Keratinocyte (primary cell): ENCODE data around the gene CFAP90. TPM values are rescaled to one million over a fixed set of nuclear protein-coding genes. Genes with fewer than 3 reads are reported as not detected.

Experiments
- DNase-seq: peaks from one replicate; pipeline ENCODE4 v3.0.0-alpha.2; 2011; ENCODE audit warnings: low read depth, missing footprints, low spot score
- FAIRE-seq: peaks from 2 replicates; lab custom pipeline; 2011; peaks lifted over from hg19 to GRCh38; lab: Jason Lieb, UNC
- H2AFZ ChIP-seq: 2 replicates; pipeline ENCODE4 v1.6.0; 2012; ENCODE audit warnings: low read length, control low read depth, inconsistent platforms; ENCODE audit not compliant: control insufficient read depth
- H3K27ac ChIP-seq: 2 replicates; pipeline ENCODE4 v1.5.1; 2011; ENCODE audit warnings: low read length; ENCODE audit not compliant: control insufficient read depth, insufficient read depth
- H3K27me3 ChIP-seq: 3 replicates; pipeline ENCODE4 v1.6.0; 2011; ENCODE audit warnings: low read length; ENCODE audit not compliant: control insufficient read depth, insufficient read depth; ENCODE audit errors: extremely low read depth
- H3K36me3 ChIP-seq, 2 experiments: 2 replicates in 1 of 2; 3 replicates in 1 of 2; pipeline ENCODE4 v1.5.1; 2011; ENCODE audit warnings: low read length in 2 of 2, mild to moderate bottlenecking in 1 of 2; ENCODE audit not compliant: control insufficient read depth in 2 of 2, insufficient read depth in 2 of 2; ENCODE audit errors: extremely low read depth in 1 of 2
- H3K4me1 ChIP-seq: 3 replicates; pipeline ENCODE4 v1.5.1; 2011; ENCODE audit warnings: low read length; ENCODE audit not compliant: control insufficient read depth, insufficient read depth; ENCODE audit errors: extremely low read depth
- H3K4me2 ChIP-seq: 3 replicates; pipeline ENCODE4 v1.6.0; 2011; ENCODE audit warnings: low read depth, low read length; ENCODE audit not compliant: control insufficient read depth, insufficient read depth; ENCODE audit errors: extremely low read depth
- H3K4me3 ChIP-seq, 3 experiments: fragments of 200-600 bp in 1 of 3; sonication (generic) in 1 of 3; 2 replicates in 2 of 3; 3 replicates in 1 of 3; pipeline ENCODE4 v1.5.1; 2011 to 2016; ENCODE audit warnings: low read length in 3 of 3, mild to moderate bottlenecking in 3 of 3, control low read depth in 2 of 3, inconsistent platforms in 1 of 3, low read depth in 1 of 3, mixed read lengths in 1 of 3, mixed run types in 1 of 3, moderate library complexity in 1 of 3; ENCODE audit not compliant: control insufficient read depth in 2 of 3, insufficient read depth in 2 of 3; ENCODE audit errors: extremely low read depth in 1 of 3
- H3K79me2 ChIP-seq: 2 replicates; pipeline ENCODE4 v1.6.0; 2012; ENCODE audit warnings: low read length; ENCODE audit not compliant: control insufficient read depth, insufficient read depth
- H3K9ac ChIP-seq: 3 replicates; pipeline ENCODE4 v1.6.0; 2011; ENCODE audit warnings: low read length; ENCODE audit not compliant: control insufficient read depth, insufficient read depth; ENCODE audit errors: extremely low read depth
- H3K9me1 ChIP-seq: 3 replicates; pipeline ENCODE4 v1.6.0; 2011; ENCODE audit warnings: low read length; ENCODE audit not compliant: control insufficient read depth, insufficient read depth; ENCODE audit errors: extremely low read depth
- H3K9me3 ChIP-seq: 2 replicates; pipeline ENCODE4 v1.5.1; 2012; ENCODE audit warnings: low read depth, low read length; ENCODE audit not compliant: control insufficient read depth
- H4K20me1 ChIP-seq: 3 replicates; pipeline ENCODE4 v1.6.0; 2011; ENCODE audit warnings: low read length; ENCODE audit not compliant: control insufficient read depth, insufficient read depth; ENCODE audit errors: extremely low read depth
- CTCF ChIP-seq, 3 experiments: IDR thresholded peaks in 1 of 3; conservative IDR thresholded peaks in 1 of 3; optimal IDR thresholded peaks in 1 of 3; 2 replicates in 2 of 3; 3 replicates in 1 of 3; pipeline versions ENCODE3 to v1.5.1; 2011; ENCODE audit warnings: low read length in 3 of 3, mild to moderate bottlenecking in 3 of 3, moderate library complexity in 2 of 3, control low read depth in 1 of 3, inconsistent platforms in 1 of 3; ENCODE audit not compliant: insufficient read depth in 2 of 3; ENCODE audit errors: extremely low read depth in 1 of 3
- EZH2 ChIP-seq: IDR thresholded peaks from one replicate; pipeline ENCODE4 v1.6.1; 2012; ENCODE audit warnings: inconsistent platforms, mild to moderate bottlenecking, low read length, moderate library complexity
- dilution Hi-C: fragments of 300-500 bp; cut with MboI; formaldehyde crosslinking; loops from one replicate; pipeline ENCODE4 v1.7.0; 2020; ENCODE audit warnings: low sequenced_read_pairs; ENCODE audit not compliant: extremely low pct_ligation_motif_present
- polyA plus RNA-seq, 5 experiments: library from polyadenylated mRNA; depleted of rRNA in 3 of 5; stranded (reverse) in 3 of 5; stranded (forward) in 1 of 5; unstranded in 1 of 5; fragments of >200 nt; gene quantifications; 1 replicate in 1 of 5; 2 replicates in 3 of 5; 3 replicates in 1 of 5; pipeline versions ENCODE4 v1.2.1 to v1.2.3, GENCODE V29; 2011 to 2012; ENCODE audit warnings: missing spikeins in 2 of 5, low read depth in 1 of 5, low replicate concordance in 1 of 5

The CFAP90 gene
- polyA plus RNA-seq, 1 donor (not counting 4 experiments of a cell fraction or from before 2014, with no cell fraction given) = not detected

DNA sequence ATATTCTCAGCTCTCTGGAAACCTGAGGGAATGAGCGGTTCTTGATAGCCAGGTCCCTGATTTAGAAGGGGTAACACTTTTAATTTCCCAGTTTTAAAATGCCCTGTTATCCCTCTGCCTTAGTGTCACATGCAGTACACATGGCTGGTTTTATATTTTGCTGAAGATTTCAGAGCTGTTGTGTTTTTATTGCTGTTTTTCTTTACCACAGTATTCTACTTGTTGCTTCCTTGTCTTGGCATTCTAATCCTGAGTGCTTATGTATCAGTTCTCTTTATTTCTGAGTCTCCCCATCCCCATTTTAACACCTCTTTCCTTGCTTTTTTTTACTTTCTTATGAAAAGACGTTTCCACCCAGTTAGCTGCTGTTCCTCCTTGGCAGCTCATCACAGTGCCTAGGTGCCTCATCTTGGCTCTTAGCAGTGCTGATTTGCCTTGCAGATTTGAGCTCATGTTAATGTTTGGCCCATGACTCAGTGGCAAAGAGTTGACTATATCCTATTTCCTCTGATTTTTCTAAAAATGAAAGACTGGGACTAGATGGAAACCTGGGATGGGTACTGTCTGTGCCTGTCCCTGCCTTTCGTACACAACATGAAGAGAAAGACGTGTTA is 21.7 kb upstream of the CFAP90 start:
- H3K9me3 ChIP-seq = no peaks in the 10 kb centered on the region
- H3K4me2 ChIP-seq = no peak overlapping the region
- H3K79me2 ChIP-seq = peaks cover 74% of the 10 kb centered on the region
- no peaks in the 10 kb centered on the region for H3K27me3 ChIP-seq
- FAIRE-seq (no peak), DNase-seq (no peak)
- no peak overlapping the region for H3K27ac ChIP-seq
- H3K9me1 ChIP-seq = no peaks in the 10 kb centered on the region
- dilution Hi-C loops = no loop called here
- no peak overlapping the region for H2AFZ ChIP-seq
- no peak overlapping the region for H3K4me3 ChIP-seq
- TF ChIP-seq EZH2 (no peak), CTCF (optimal IDR thresholded peaks at IDR 0.05 in 1 of 3, IDR thresholded peaks at IDR 0.05 in 1 of 3, conservative IDR thresholded peaks at IDR 0.05 in 1 of 3; ENCODE audit: extremely low read depth in 1 of 3, insufficient read depth in 2 of 3, low read length in 3 of 3) (no peak)
- H3K36me3 ChIP-seq = peaks cover 21 to 22% of the 10 kb centered on the region in 2 experiments
- H3K4me1 ChIP-seq = peaks cover 16% of the 10 kb centered on the region
- no peak overlapping the region for H3K9ac ChIP-seq
- H4K20me1 ChIP-seq = no peaks in the 10 kb centered on the region

GRCh38 chr5:7871653-7872052 is 20.7 kb upstream of the CFAP90 start:
- no peak overlapping the region for H3K9ac ChIP-seq
- H3K27ac ChIP-seq = no peak overlapping the region
- dilution Hi-C loops = no loop called here
- peaks cover 18% of the 10 kb centered on the region for H3K4me1 ChIP-seq
- no peak for DNase-seq
- no peak overlapping the region for H3K4me2 ChIP-seq
- no peak overlapping the region for H3K4me3 ChIP-seq
- peaks cover 17 to 22% of the 10 kb centered on the region in 2 experiments for H3K36me3 ChIP-seq
- H4K20me1 ChIP-seq = no peaks in the 10 kb centered on the region
- TF ChIP-seq CTCF (optimal IDR thresholded peaks at IDR 0.05 in 1 of 3, IDR thresholded peaks at IDR 0.05 in 1 of 3, conservative IDR thresholded peaks at IDR 0.05 in 1 of 3; ENCODE audit: extremely low read depth in 1 of 3, insufficient read depth in 2 of 3, low read length in 3 of 3) = no peak
- TF ChIP-seq EZH2 = no peak
- H3K27me3 ChIP-seq = no peaks in the 10 kb centered on the region
- H2AFZ ChIP-seq = no peak overlapping the region
- H3K9me1 ChIP-seq = peaks cover 2% of the 10 kb centered on the region
- peaks cover 83% of the 10 kb centered on the region for H3K79me2 ChIP-seq
- no peak for FAIRE-seq
- no peaks in the 10 kb centered on the region for H3K9me3 ChIP-seq
